Putamen (tissue), 1 donor: Measurements from ENCODE around the gene UNC5A.

Source experiments
- DNase-seq: peaks from one replicate; pipeline ENCODE4 v3.0.0-alpha.2; 2016; ENCODE audit warnings: low spot score

The UNC5A gene

GRCh38 chr5:176781638-176782570 lies 28.5 kb upstream of the UNC5A start:
- no peak for DNase-seq

- no peak for DNase-seq
Measured at GRCh38 chr5:176784218-176785165, 25.9 kb upstream of the UNC5A start.

GRCh38 chr5:176785184-176786145 lies 24.9 kb upstream of the UNC5A start:
- no peak for DNase-seq

GRCh38 chr5:176787676-176788075 lies 22.7 kb upstream of the UNC5A start:
- DNase-seq, result no peak

- no peak for DNase-seq
Measured at GRCh38 chr5:176788091-176788490, 22.3 kb upstream of the UNC5A start.

GRCh38 chr5:176788941-176789872 lies 21.2 kb upstream of the UNC5A start:
- no peak for DNase-seq

GRCh38 chr5:176789873-176790615 lies 20.3 kb upstream of the UNC5A start:
- DNase-seq, result no peak

GRCh38 chr5:176790941-176791340 lies 19.4 kb upstream of the UNC5A start:
- no peak for DNase-seq

GRCh38 chr5:176792655-176793342 lies 17.6 kb upstream of the UNC5A start:
- no peak for DNase-seq

- DNase-seq, result peak; percentile 52
Measured at GRCh38 chr5:176793343-176793699, 17.0 kb upstream of the UNC5A start.

GRCh38 chr5:176793736-176794135 lies 16.6 kb upstream of the UNC5A start:
- DNase-seq, result no peak

- DNase-seq, result no peak
Measured at GRCh38 chr5:176794509-176794908, 15.8 kb upstream of the UNC5A start.

GRCh38 chr5:176796411-176796810 lies 13.9 kb upstream of the UNC5A start:
- DNase-seq, result no peak

- DNase-seq, result no peak
Measured at GRCh38 chr5:176796970-176797369, 13.4 kb upstream of the UNC5A start.

GRCh38 chr5:176797456-176798050 lies 12.8 kb upstream of the UNC5A start:
- DNase-seq, result no peak

- DNase-seq, result no peak
Measured at GRCh38 chr5:176798086-176798876, 12.1 kb upstream of the UNC5A start.

- no peak for DNase-seq
Measured at GRCh38 chr5:176798949-176799348, 11.4 kb upstream of the UNC5A start.

GRCh38 chr5:176799488-176799887 lies 10.9 kb upstream of the UNC5A start:
- no peak for DNase-seq
